GM19372 (cell line): ENCODE results near the gene MUC6.

Experiments used
- ATAC-seq: cut with Tn5 transposase; IDR thresholded peaks from one replicate; pipeline ENCODE4 v1.9.1; 2021; ENCODE audit warnings: mild to moderate bottlenecking, low read depth, moderate library complexity; ENCODE audit not compliant: unreplicated experiment

Gene MUC6

GRCh38 chr11:1053121-1053901, 16.8 kb upstream of the MUC6 start:
- no peak for ATAC-seq

- no peak for ATAC-seq
These were observed 15.9 kb upstream of the MUC6 start for GRCh38 chr11:1052133-1053011.

GRCh38 chr11:1051356-1052132, 15.0 kb upstream of the MUC6 start:
- no peak for ATAC-seq

- peak; percentile 74 for ATAC-seq
These were observed 14.2 kb upstream of the MUC6 start for GRCh38 chr11:1050581-1051355.

- ATAC-seq: no peak
These were observed 13.5 kb upstream of the MUC6 start for GRCh38 chr11:1049911-1050580.

GRCh38 chr11:1049431-1049891, 12.9 kb upstream of the MUC6 start:
- ATAC-seq: no peak

- ATAC-seq: no peak
These were observed 12.5 kb upstream of the MUC6 start for GRCh38 chr11:1049071-1049405.

- no peak for ATAC-seq
These were observed 12.0 kb upstream of the MUC6 start for GRCh38 chr11:1048375-1049070.

GRCh38 chr11:1047595-1048156, 11.2 kb upstream of the MUC6 start:
- no peak for ATAC-seq

GRCh38 chr11:1044160-1044559, 7.6 kb upstream of the MUC6 start:
- no peak for ATAC-seq

GRCh38 chr11:1043563-1044096, 7.1 kb upstream of the MUC6 start:
- ATAC-seq: no peak

- ATAC-seq: no peak
These were observed 6.4 kb upstream of the MUC6 start for GRCh38 chr11:1042626-1043562.

- ATAC-seq: no peak
These were observed 5.6 kb upstream of the MUC6 start for GRCh38 chr11:1041936-1042608.

GRCh38 chr11:1041471-1041870, 5.0 kb upstream of the MUC6 start:
- no peak for ATAC-seq

GRCh38 chr11:1041149-1041467, 4.6 kb upstream of the MUC6 start:
- no peak for ATAC-seq

GRCh38 chr11:1040428-1041148, 4.1 kb upstream of the MUC6 start:
- ATAC-seq: no peak
